Activated CD4-positive, alpha-beta T cell treated with anti-CD3 and anti-CD28 coated beads for 36 hours (primary cell): Measurements from ENCODE around the gene NTRK3. TPM values are rescaled to one million over a fixed set of nuclear protein-coding genes. Genes with fewer than 3 reads are reported as not detected.

Experiments
- ATAC-seq: fragments of 200-7000 bp; cut with Tn5 transposase; one replicate; pipeline ENCODE4 v1.10.0; 2021; ENCODE audit warnings: mild to moderate bottlenecking, moderate library complexity
- CTCF ChIA-PET: fragments of 350-600 bp; sonication (Branson Sonifier 250); formaldehyde crosslinking; loops from one replicate; lab custom pipeline; 2021; ENCODE audit warnings: antibody characterized with exemption; lab: Charles Lee
- POLR2A ChIA-PET: fragments of 350-600 bp; sonication (Branson Sonifier 250); formaldehyde crosslinking; loops from one replicate; lab custom pipeline; 2021; ENCODE audit warnings: antibody characterized with exemption, inconsistent platforms; lab: Charles Lee
- DNase-seq: peaks from one replicate; pipeline ENCODE4 v3.0.0-alpha.2; 2020
- H3K27ac Mint-ChIP-seq: one replicate; pipeline ENCODE4 v1.8.0; 2021; ENCODE audit warnings: mixed read lengths
- H3K27me3 Mint-ChIP-seq: one replicate; pipeline ENCODE4 v1.8.0; 2021; ENCODE audit warnings: mixed read lengths
- H3K36me3 Mint-ChIP-seq: one replicate; pipeline ENCODE4 v1.8.0; 2021; ENCODE audit warnings: low read depth, mixed read lengths
- H3K4me1 Mint-ChIP-seq: one replicate; pipeline ENCODE4 v1.8.0; 2021; ENCODE audit warnings: mixed read lengths
- H3K4me3 Mint-ChIP-seq: one replicate; pipeline ENCODE4 v1.8.0; 2021; ENCODE audit warnings: mild to moderate bottlenecking, moderate library complexity, mixed read lengths
- H3K9me3 Mint-ChIP-seq: one replicate; pipeline ENCODE4 v1.8.0; 2021; ENCODE audit warnings: low read depth, mixed read lengths
- intact Hi-C, 2 experiments: fragments of 100-400 bp; cut with DNase I in 1 of 2; cut with micrococcal nuclease in 1 of 2; formaldehyde crosslinking; loops; one replicate each; pipeline versions ENCODE4 v1.14.2 to v1.15.1; 2022 to 2024; cut with DNase I, micrococcal nuclease
- total RNA-seq, 2 experiments: library from RNA; stranded (reverse); gene quantifications; one replicate each; pipeline ENCODE4 v1.2.3, GENCODE V29; 2021

The NTRK3 gene
- total RNA-seq, 2 experiments from 2014 or later = 0.78 to 0.88 TPM

DNA sequence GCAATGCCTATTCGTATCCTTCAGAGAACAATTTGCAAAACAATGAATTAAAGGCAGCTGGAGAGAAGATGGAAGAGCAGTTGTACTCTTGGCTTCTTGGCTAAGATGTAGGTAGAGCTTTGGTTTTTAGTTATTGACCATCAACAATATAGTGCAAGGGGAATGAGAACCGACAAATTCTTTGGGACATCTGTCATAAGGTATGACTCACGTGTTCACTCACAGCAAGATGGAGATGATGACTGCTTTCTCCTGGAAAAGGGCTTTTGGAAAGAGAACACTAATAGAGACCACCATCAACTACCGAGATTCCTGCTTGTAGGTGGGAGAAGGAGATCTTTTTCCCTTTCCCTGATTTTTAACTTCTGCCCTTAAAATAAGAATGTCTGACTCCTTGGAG is 234.9 kb downstream of the NTRK3 start:
- DNase-seq = no peak

DNA sequence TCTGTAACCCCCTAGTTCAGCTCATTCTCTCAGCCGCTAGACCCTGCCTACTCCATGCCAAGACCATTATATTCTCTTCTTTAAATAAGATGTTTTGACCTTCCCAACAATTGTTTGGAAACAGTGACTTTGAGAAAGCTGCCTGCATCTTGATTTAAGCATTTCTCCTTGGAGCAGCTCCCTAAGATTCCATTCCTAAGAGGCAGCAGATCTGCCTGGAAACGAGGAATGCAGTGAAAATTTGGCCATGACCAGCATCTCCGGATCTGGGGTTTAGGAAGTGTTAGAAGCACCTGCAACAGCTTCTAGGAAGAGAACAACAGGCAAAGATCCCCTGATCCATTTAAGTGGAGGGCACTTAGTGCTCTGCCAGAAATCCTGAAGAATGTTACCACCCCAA is 235.7 kb downstream of the NTRK3 start:
- intact Hi-C loops = no loop called here
- H3K4me1 Mint-ChIP-seq = no peaks in the 10 kb centered on the region
- no peaks in the 10 kb centered on the region for H3K9me3 Mint-ChIP-seq
- DNase-seq = no peak
- no peaks in the 10 kb centered on the region for H3K27me3 Mint-ChIP-seq
- no peak overlapping the region for H3K4me3 Mint-ChIP-seq
- H3K27ac Mint-ChIP-seq = no peak overlapping the region
- ChIA-PET POLR2A (no interaction called here), CTCF (interaction anchor here (0.6 to 1.3 kb wide), 2 partner anchors 25 to 408 kb away, joined by 3 read pairs; no protein-coding TSS in a partner anchor)
- H3K36me3 Mint-ChIP-seq = no peaks in the 10 kb centered on the region
- ATAC-seq = no peak

More for the DNA sequence above, 234.9 kb downstream of the NTRK3 start:
- H3K9me3 Mint-ChIP-seq = no peaks in the 10 kb centered on the region
- no peak overlapping the region for H3K4me3 Mint-ChIP-seq
- ATAC-seq = no peak
- ChIA-PET CTCF (no interaction called here), POLR2A (no interaction called here)
- intact Hi-C loops = no loop called here
- H3K27ac Mint-ChIP-seq = no peak overlapping the region
- H3K4me1 Mint-ChIP-seq = no peaks in the 10 kb centered on the region
- no peaks in the 10 kb centered on the region for H3K27me3 Mint-ChIP-seq
- H3K36me3 Mint-ChIP-seq = no peaks in the 10 kb centered on the region

DNA sequence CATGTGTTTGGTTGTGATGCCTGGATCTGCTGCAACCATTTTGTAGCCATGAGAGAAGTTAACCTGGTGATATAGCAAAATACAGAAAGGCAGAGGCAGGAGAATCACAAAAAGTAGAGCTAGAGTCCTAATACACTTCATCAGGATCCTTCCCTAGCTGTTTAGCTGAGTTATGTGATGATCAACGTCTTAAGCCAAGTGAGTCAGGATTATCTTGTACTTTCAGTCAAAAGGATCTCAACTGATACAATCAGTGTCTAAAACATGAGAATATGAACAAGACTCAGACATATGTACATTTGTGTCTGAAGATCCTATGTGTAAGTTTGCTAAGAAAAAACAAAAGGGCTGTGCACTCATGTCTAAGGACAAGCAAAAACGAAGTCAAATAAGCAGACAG is 236.9 kb downstream of the NTRK3 start:
- Mint-ChIP-seq H3K36me3 (no peaks in the 10 kb centered on the region), H3K9me3 (no peaks in the 10 kb centered on the region), H3K27ac (no peak overlapping the region), H3K4me3 (no peak overlapping the region), H3K4me1 (no peaks in the 10 kb centered on the region), H3K27me3 (no peaks in the 10 kb centered on the region)
- DNase-seq (no peak), ATAC-seq (no peak)
- intact Hi-C loops = no loop called here
- CTCF ChIA-PET = interaction anchor here (0.6 to 1.3 kb wide), 4 partner anchors 8 to 43 kb away, joined by 3 read pairs; no protein-coding TSS in a partner anchor
- POLR2A ChIA-PET = no interaction called here

DNA sequence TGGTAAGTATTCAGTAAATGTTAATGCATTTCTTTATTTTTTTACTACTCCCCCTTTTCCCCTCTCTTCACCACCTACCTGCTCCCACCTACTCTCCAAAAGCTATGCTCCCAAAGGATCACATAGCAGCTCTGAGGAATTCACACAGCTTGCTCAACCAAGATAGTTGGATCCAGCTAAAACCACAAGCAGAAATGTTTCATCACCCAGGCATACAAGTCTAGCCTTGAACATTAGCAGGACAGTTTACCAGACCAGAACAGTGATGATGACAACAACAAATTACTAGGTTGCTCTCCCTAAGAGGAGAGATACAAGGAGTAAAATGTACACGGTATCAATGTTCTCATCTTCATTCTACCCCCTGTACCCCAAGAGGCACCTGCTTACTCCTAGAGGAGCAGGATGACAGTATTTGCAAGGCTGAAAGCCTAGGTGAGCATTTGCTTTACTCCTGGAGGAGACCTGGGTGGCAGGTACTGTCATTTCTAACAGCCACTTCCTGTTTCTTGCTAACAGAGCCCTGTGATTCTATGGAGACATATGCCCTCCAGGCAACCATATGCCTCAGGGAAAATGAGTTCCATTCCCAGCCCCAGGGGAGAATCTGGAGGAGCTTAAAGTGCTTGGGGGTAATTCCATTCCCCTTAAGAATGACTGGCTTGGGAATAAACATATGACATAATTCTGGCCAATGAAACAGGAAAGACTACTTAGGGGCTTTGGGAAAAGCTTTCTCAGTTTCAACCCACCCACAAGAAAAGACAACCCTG is 237.5 kb downstream of the NTRK3 start:
- CTCF ChIA-PET = interaction anchor here (0.6 to 1.0 kb wide), 4 partner anchors 8 to 43 kb away, joined by 3 to 4 read pairs (median 3); no protein-coding TSS in a partner anchor
- POLR2A ChIA-PET = no interaction called here
- Mint-ChIP-seq H3K27ac (no peak overlapping the region), H3K4me1 (no peaks in the 10 kb centered on the region), H3K9me3 (no peaks in the 10 kb centered on the region), H3K36me3 (no peaks in the 10 kb centered on the region), H3K27me3 (no peaks in the 10 kb centered on the region), H3K4me3 (no peak overlapping the region)
- DNase-seq (no peak), ATAC-seq (no peak)
- intact Hi-C loops = no loop called here

DNA sequence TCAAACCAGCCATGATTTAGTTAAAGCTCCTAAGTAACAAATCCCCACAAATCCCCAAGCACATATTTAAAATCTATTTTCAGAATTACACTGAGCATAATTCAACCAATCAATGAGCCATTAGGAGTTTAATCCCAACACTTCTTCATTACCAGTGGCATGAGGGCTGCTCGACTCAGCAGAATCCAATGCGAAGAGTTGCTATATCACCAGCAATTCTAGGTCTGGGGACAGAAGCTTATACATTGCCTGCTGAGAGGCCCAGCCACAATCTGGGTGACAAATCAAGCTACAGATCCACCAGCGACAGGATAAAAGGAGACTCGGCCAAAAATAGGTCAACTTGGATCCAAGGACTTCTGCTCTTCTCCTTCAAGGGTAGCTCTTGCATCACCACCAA is 238.8 kb downstream of the NTRK3 start:
- Mint-ChIP-seq H3K36me3 (no peaks in the 10 kb centered on the region), H3K4me3 (no peak overlapping the region), H3K4me1 (no peaks in the 10 kb centered on the region), H3K9me3 (no peaks in the 10 kb centered on the region), H3K27ac (no peak overlapping the region), H3K27me3 (no peaks in the 10 kb centered on the region)
- ChIA-PET POLR2A (no interaction called here), CTCF (interaction anchor here (0.9 to 1.0 kb wide), 3 partner anchors 10 to 1099 kb away, joined by 3 to 4 read pairs (median 3); no protein-coding TSS in a partner anchor)
- DNase-seq = no peak
- ATAC-seq = no peak
- intact Hi-C loops = no loop called here

DNA sequence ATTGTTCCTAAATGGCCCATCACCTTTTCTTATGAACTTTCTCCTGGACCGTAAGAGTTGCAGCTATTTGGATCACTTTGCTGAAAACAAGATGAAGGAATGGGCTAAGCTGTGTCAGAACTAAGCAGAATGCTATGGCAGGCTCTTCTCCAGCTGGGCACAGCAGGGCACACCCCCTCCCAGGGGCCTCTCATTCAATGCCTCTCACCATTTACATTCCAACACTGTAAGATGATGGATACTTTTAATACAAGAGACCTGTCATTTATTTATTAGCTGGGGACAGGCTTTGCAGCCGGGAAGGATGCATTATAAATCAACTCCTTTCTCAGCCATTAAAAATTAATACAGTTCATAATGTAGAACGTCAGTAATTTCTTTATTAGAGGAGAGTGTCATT is 240.1 kb downstream of the NTRK3 start:
- CTCF ChIA-PET = no interaction called here
- Mint-ChIP-seq H3K36me3 (no peaks in the 10 kb centered on the region), H3K27ac (no peak overlapping the region), H3K9me3 (no peaks in the 10 kb centered on the region), H3K27me3 (no peaks in the 10 kb centered on the region), H3K4me3 (no peak overlapping the region), H3K4me1 (no peaks in the 10 kb centered on the region)
- intact Hi-C loops = no loop called here
- no peak for DNase-seq
- POLR2A ChIA-PET = no interaction called here
- no peak for ATAC-seq

DNA sequence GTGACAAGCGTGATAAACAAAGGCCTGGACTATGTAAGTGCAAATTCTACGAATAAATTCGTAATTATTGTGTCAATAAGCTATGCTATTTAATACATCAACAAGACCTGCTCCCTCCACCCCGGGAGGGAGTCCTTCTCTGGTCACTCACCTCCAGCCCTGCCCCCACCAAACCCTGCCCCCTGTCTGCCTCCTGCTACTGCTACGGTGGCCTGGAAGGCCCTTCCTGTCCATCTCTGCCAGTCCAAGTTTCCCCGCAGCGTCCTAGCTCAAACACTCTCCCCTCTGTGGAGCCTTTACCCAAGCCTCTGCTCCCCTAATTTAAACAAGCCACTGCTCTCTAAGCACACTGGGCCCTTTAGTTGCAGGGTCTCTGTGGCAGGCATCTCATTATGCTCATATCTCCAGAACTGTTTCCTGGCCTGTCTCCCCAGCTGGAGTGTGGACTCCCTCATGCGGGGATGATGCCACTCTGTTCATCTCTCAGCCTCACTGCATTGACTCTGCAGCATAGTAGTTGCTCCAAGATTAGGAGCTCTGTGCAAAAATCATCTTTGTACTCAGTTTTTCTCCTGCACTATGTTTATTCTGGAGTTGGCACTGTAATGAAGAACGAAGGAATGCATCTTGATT is 241.2 kb downstream of the NTRK3 start:
- POLR2A ChIA-PET = no interaction called here
- intact Hi-C loops = no loop called here
- H3K36me3 Mint-ChIP-seq = no peaks in the 10 kb centered on the region
- no peaks in the 10 kb centered on the region for H3K27me3 Mint-ChIP-seq
- no peaks in the 10 kb centered on the region for H3K9me3 Mint-ChIP-seq
- DNase-seq (no peak), ATAC-seq (no peak)
- CTCF ChIA-PET = interaction anchor here (0.7 kb wide), 1 partner anchor 20 kb away, joined by 3 read pairs; no protein-coding TSS in a partner anchor
- H3K4me3 Mint-ChIP-seq = no peak overlapping the region
- no peaks in the 10 kb centered on the region for H3K4me1 Mint-ChIP-seq
- no peak overlapping the region for H3K27ac Mint-ChIP-seq

DNA sequence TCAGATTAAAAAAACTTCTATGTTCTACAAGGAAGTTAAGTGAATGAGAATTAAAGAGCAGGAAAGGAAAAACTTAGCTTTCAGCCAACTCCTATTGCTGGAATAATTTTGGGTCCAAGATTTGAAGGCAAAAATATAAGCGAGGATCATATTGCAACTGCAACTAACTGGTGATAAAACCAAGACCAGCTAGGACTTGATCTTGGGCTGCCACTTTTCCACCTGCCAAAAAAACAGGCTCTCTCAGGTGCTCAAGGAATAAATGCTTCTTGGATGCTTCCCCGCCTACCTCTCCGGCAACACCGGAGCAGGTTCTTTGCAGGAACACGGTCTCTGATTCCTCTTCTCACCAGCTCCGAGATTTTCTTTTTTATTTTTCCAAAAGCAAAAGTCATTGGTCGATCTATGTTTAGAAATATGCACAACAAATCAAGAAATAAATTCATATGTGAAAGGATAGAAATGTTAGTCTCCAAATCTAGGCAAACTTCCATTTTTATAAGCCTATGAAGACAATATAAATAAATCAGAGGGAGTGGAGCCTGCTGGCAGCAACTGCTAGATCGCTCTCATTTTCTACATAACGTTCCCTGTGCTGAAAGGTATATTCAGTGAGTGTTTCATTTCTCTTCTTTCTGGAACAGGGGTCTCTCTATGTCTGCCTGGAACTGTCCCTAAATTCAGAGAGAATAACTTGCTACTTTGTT is 241.9 kb downstream of the NTRK3 start:
- Mint-ChIP-seq H3K4me3 (no peak overlapping the region), H3K36me3 (no peaks in the 10 kb centered on the region), H3K27ac (no peak overlapping the region), H3K9me3 (no peaks in the 10 kb centered on the region), H3K4me1 (no peaks in the 10 kb centered on the region), H3K27me3 (no peaks in the 10 kb centered on the region)
- no peak for ATAC-seq
- no peak for DNase-seq
- intact Hi-C loops = no loop called here
- POLR2A ChIA-PET = no interaction called here
- CTCF ChIA-PET = interaction anchor here (0.7 kb wide), 2 partner anchors 10 to 19 kb away, joined by 3 read pairs; no protein-coding TSS in a partner anchor

DNA sequence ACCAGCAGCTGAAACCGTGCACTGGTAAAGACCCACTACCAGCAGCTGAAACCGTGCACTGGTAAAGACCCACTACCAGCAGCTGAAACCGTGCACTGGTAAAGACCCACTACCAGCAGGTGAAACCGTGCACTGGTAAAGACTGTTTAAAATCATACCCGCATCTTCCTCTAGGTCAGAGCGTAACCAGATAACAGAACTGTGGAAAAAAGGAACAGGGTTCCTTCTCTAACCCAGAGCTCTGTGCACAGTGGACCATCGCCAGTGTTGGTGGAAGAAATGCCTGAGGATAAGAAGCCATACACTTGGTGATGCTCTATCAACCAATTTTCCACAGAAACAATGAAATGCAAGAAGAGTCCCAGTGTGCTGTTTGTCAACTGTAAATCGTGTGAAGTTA is 243.4 kb downstream of the NTRK3 start:
- no peaks in the 10 kb centered on the region for H3K4me1 Mint-ChIP-seq
- H3K27ac Mint-ChIP-seq = no peak overlapping the region
- POLR2A ChIA-PET = no interaction called here
- H3K4me3 Mint-ChIP-seq = no peak overlapping the region
- no peaks in the 10 kb centered on the region for H3K36me3 Mint-ChIP-seq
- DNase-seq (no peak), ATAC-seq (no peak)
- no peaks in the 10 kb centered on the region for H3K27me3 Mint-ChIP-seq
- CTCF ChIA-PET = no interaction called here
- H3K9me3 Mint-ChIP-seq = no peaks in the 10 kb centered on the region
- intact Hi-C loops = no loop called here

DNA sequence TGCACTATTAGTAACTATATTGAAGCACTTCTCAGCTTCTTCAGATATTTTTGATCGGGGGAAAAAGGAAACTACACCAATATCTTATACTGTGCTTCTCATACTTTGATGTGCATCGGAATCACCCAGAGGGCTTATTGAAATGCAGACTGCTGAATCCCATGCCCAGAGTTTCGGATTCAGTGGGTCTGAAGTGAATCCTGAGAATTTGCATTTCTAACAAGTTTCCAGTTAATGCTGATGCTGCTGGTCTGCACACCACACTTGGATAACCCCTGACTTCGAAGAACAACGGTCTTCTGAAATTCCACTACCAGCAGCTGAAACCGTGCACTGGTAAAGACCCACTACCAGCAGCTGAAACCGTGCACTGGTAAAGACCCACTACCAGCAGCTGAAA is 243.9 kb downstream of the NTRK3 start:
- H3K27me3 Mint-ChIP-seq = no peaks in the 10 kb centered on the region

DNA sequence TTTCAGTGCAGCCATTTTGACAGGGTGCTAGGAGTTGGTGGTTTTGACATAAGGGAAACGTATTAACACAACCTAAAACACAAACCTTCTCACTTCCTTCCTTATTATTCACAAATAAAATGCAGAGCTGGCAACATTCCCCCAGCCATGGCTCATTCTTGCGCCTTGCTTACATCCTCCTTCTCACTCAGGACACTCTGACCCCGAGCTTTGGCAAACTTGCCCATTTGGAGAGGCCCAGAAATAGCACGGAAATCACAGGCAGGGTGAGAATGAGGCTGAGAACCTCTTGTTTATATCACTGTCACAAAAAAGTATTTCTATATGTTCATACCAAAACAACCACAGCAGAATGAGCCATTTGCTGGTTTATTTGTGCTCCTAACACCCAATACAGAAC is 244.3 kb downstream of the NTRK3 start:
- no peak overlapping the region for H3K4me3 Mint-ChIP-seq
- ChIA-PET POLR2A (no interaction called here), CTCF (interaction anchor here (1.3 kb wide), 1 partner anchor 15 kb away, joined by 3 read pairs; no protein-coding TSS in a partner anchor)
- no peak for DNase-seq
- no peaks in the 10 kb centered on the region for H3K27me3 Mint-ChIP-seq
- intact Hi-C loops = no loop called here
- no peak overlapping the region for H3K27ac Mint-ChIP-seq
- H3K36me3 Mint-ChIP-seq = no peaks in the 10 kb centered on the region
- H3K4me1 Mint-ChIP-seq = no peaks in the 10 kb centered on the region
- ATAC-seq = no peak
- H3K9me3 Mint-ChIP-seq = no peaks in the 10 kb centered on the region

More for the DNA sequence above, 243.9 kb downstream of the NTRK3 start:
- no peaks in the 10 kb centered on the region for H3K36me3 Mint-ChIP-seq
- ATAC-seq (no peak), DNase-seq (no peak)
- intact Hi-C loops = no loop called here
- CTCF ChIA-PET = no interaction called here
- no peaks in the 10 kb centered on the region for H3K9me3 Mint-ChIP-seq
- H3K27ac Mint-ChIP-seq = no peak overlapping the region
- H3K4me3 Mint-ChIP-seq = no peak overlapping the region
- H3K4me1 Mint-ChIP-seq = no peaks in the 10 kb centered on the region
- POLR2A ChIA-PET = no interaction called here
